ENCODE data around the gene CLBA1.

The CLBA1 gene

GRCh38 chr14:104953896-104954656 lies 31.5 kb upstream of the CLBA1 start:
- no peaks in the 10 kb centered on the region for H3K9me3 ChIP-seq (ENCODE audit: insufficient read depth, low read length)
- no peak for TF ChIP-seq ZNF274 (IDR thresholded peaks at IDR 0.05; ENCODE audit: low read depth, low read length)
- TF ChIP-seq SUZ12 (IDR thresholded peaks at IDR 0.05; ENCODE audit: extremely low read depth, insufficient read depth, insufficient read length), result no peak
- no peak for TF ChIP-seq YY1 (IDR thresholded peaks at IDR 0.05; ENCODE audit: insufficient read depth, insufficient read length)
- no peaks in the 10 kb centered on the region for H3K4me1 ChIP-seq (ENCODE audit: insufficient read depth, insufficient read length)
- H3K4me3 ChIP-seq (ENCODE audit: insufficient read length, low read depth), result no peak overlapping the region
- H3K36me3 ChIP-seq (ENCODE audit: insufficient read depth, insufficient read length, low read length), result peaks cover 44% of the 10 kb centered on the region
- H3K27me3 ChIP-seq (ENCODE audit: insufficient read depth, insufficient read length), result no peaks in the 10 kb centered on the region
- DNase-seq (ENCODE audit: low read depth, low spot score), result no peak
- H3K9ac ChIP-seq (ENCODE audit: insufficient read length, low read depth), result no peak overlapping the region

GRCh38 chr14:104954746-104955395 lies 30.7 kb upstream of the CLBA1 start:
- Histone ChIP-seq H3K9me3 (ENCODE audit: insufficient read depth, low read length) (no peaks in the 10 kb centered on the region), H3K4me1 (ENCODE audit: insufficient read depth, insufficient read length) (no peaks in the 10 kb centered on the region), H3K9ac (ENCODE audit: insufficient read length, low read depth) (no peak overlapping the region), H3K4me3 (ENCODE audit: insufficient read length, low read depth) (no peak overlapping the region), H3K36me3 (ENCODE audit: insufficient read depth, insufficient read length, low read length) (peaks cover 44% of the 10 kb centered on the region), H3K27me3 (ENCODE audit: insufficient read depth, insufficient read length) (no peaks in the 10 kb centered on the region)
- no peak for TF ChIP-seq ZNF274 (IDR thresholded peaks at IDR 0.05; ENCODE audit: low read depth, low read length)
- TF ChIP-seq SUZ12 (IDR thresholded peaks at IDR 0.05; ENCODE audit: extremely low read depth, insufficient read depth, insufficient read length), result no peak
- no peak for TF ChIP-seq YY1 (IDR thresholded peaks at IDR 0.05; ENCODE audit: insufficient read depth, insufficient read length)
- no peak for DNase-seq (ENCODE audit: low read depth, low spot score)

- Histone ChIP-seq H3K4me1 (ENCODE audit: insufficient read depth, insufficient read length) (no peaks in the 10 kb centered on the region), H3K4me3 (ENCODE audit: insufficient read length, low read depth) (no peak overlapping the region), H3K27me3 (ENCODE audit: insufficient read depth, insufficient read length) (no peaks in the 10 kb centered on the region), H3K36me3 (ENCODE audit: insufficient read depth, insufficient read length, low read length) (peaks cover 44% of the 10 kb centered on the region), H3K9ac (ENCODE audit: insufficient read length, low read depth) (no peak overlapping the region), H3K9me3 (ENCODE audit: insufficient read depth, low read length) (no peaks in the 10 kb centered on the region)
- DNase-seq (ENCODE audit: low read depth, low spot score), result no peak
- no peak for TF ChIP-seq ZNF274 (IDR thresholded peaks at IDR 0.05; ENCODE audit: low read depth, low read length)
- TF ChIP-seq YY1 (IDR thresholded peaks at IDR 0.05; ENCODE audit: insufficient read depth, insufficient read length), result no peak
- no peak for TF ChIP-seq SUZ12 (IDR thresholded peaks at IDR 0.05; ENCODE audit: extremely low read depth, insufficient read depth, insufficient read length)
Observed at GRCh38 chr14:104955396-104955770, 30.2 kb upstream of the CLBA1 start.

- DNase-seq (ENCODE audit: low read depth, low spot score), result no peak
- H3K36me3 ChIP-seq (ENCODE audit: insufficient read depth, insufficient read length, low read length), result peaks cover 44% of the 10 kb centered on the region
Observed at GRCh38 chr14:104956290-104956890, 29.2 kb upstream of the CLBA1 start.

GRCh38 chr14:104957146-104958113 lies 28.2 kb upstream of the CLBA1 start:
- TF ChIP-seq SUZ12 (IDR thresholded peaks at IDR 0.05; ENCODE audit: extremely low read depth, insufficient read depth, insufficient read length), result no peak
- no peak for TF ChIP-seq ZNF274 (IDR thresholded peaks at IDR 0.05; ENCODE audit: low read depth, low read length)
- TF ChIP-seq YY1 (IDR thresholded peaks at IDR 0.05; ENCODE audit: insufficient read depth, insufficient read length), result no peak
- peaks cover 39% of the 10 kb centered on the region for H3K36me3 ChIP-seq (ENCODE audit: insufficient read depth, insufficient read length, low read length)
- no peaks in the 10 kb centered on the region for H3K27me3 ChIP-seq (ENCODE audit: insufficient read depth, insufficient read length)
- no peaks in the 10 kb centered on the region for H3K9me3 ChIP-seq (ENCODE audit: insufficient read depth, low read length)
- no peak overlapping the region for H3K4me3 ChIP-seq (ENCODE audit: insufficient read length, low read depth)
- H3K4me1 ChIP-seq (ENCODE audit: insufficient read depth, insufficient read length), result no peaks in the 10 kb centered on the region
- H3K9ac ChIP-seq (ENCODE audit: insufficient read length, low read depth), result no peak overlapping the region
- no peak for DNase-seq (ENCODE audit: low read depth, low spot score)

More at GRCh38 chr14:104956290-104956890, 29.2 kb upstream of the CLBA1 start:
- TF ChIP-seq SUZ12 (IDR thresholded peaks at IDR 0.05; ENCODE audit: extremely low read depth, insufficient read depth, insufficient read length), result no peak
- TF ChIP-seq YY1 (IDR thresholded peaks at IDR 0.05; ENCODE audit: insufficient read depth, insufficient read length), result no peak
- no peak for TF ChIP-seq ZNF274 (IDR thresholded peaks at IDR 0.05; ENCODE audit: low read depth, low read length)
- Histone ChIP-seq H3K27me3 (ENCODE audit: insufficient read depth, insufficient read length) (no peaks in the 10 kb centered on the region), H3K9ac (ENCODE audit: insufficient read length, low read depth) (no peak overlapping the region), H3K4me1 (ENCODE audit: insufficient read depth, insufficient read length) (no peaks in the 10 kb centered on the region), H3K4me3 (ENCODE audit: insufficient read length, low read depth) (no peak overlapping the region), H3K9me3 (ENCODE audit: insufficient read depth, low read length) (no peaks in the 10 kb centered on the region)

GRCh38 chr14:104964546-104964945 lies 21.0 kb upstream of the CLBA1 start:
- Histone ChIP-seq H3K9ac (ENCODE audit: insufficient read length, low read depth) (no peak overlapping the region), H3K36me3 (ENCODE audit: insufficient read depth, insufficient read length, low read length) (no peaks in the 10 kb centered on the region), H3K4me1 (ENCODE audit: insufficient read depth, insufficient read length) (peaks cover 19% of the 10 kb centered on the region), H3K27me3 (ENCODE audit: insufficient read depth, insufficient read length) (no peaks in the 10 kb centered on the region), H3K9me3 (ENCODE audit: insufficient read depth, low read length) (no peaks in the 10 kb centered on the region), H3K4me3 (ENCODE audit: insufficient read length, low read depth) (no peak overlapping the region)
- TF ChIP-seq SUZ12 (IDR thresholded peaks at IDR 0.05; ENCODE audit: extremely low read depth, insufficient read depth, insufficient read length) (no peak), ZNF274 (IDR thresholded peaks at IDR 0.05; ENCODE audit: low read depth, low read length) (no peak), YY1 (IDR thresholded peaks at IDR 0.05; ENCODE audit: insufficient read depth, insufficient read length) (no peak)
- no peak for DNase-seq (ENCODE audit: low read depth, low spot score)

Data from NT2/D1 (cell line).